Retina (tissue), 1 donor: Measurements from ENCODE around the gene UTF1.

Experiments used
- DNase-seq: peaks from one replicate; pipeline ENCODE4 v3.0.0-alpha.2; 2016

The UTF1 gene

GRCh38 chr10:133196936-133197758 is 32.9 kb upstream of the UTF1 start:
- DNase-seq = no peak

- no peak for DNase-seq
Measured at GRCh38 chr10:133197786-133198185, 32.2 kb upstream of the UTF1 start.

GRCh38 chr10:133198206-133198605 is 31.8 kb upstream of the UTF1 start:
- no peak for DNase-seq

GRCh38 chr10:133198621-133199487 is 31.2 kb upstream of the UTF1 start:
- no peak for DNase-seq

- DNase-seq = no peak
Measured at GRCh38 chr10:133199488-133199885, 30.5 kb upstream of the UTF1 start.

- DNase-seq = no peak
Measured at GRCh38 chr10:133199992-133200611, 29.9 kb upstream of the UTF1 start.

GRCh38 chr10:133200621-133201031 is 29.4 kb upstream of the UTF1 start:
- no peak for DNase-seq

- no peak for DNase-seq
Measured at GRCh38 chr10:133201151-133201947, 28.7 kb upstream of the UTF1 start.

GRCh38 chr10:133201948-133202725 is 27.9 kb upstream of the UTF1 start:
- no peak for DNase-seq

GRCh38 chr10:133202778-133203651 is 27.0 kb upstream of the UTF1 start:
- no peak for DNase-seq

GRCh38 chr10:133203652-133204195 is 26.3 kb upstream of the UTF1 start:
- DNase-seq = no peak

GRCh38 chr10:133204226-133205015 is 25.6 kb upstream of the UTF1 start:
- no peak for DNase-seq

- DNase-seq = no peak
Measured at GRCh38 chr10:133205146-133205545, 24.9 kb upstream of the UTF1 start.

- no peak for DNase-seq
Measured at GRCh38 chr10:133206356-133207040, 23.5 kb upstream of the UTF1 start.

GRCh38 chr10:133207041-133207600 is 22.9 kb upstream of the UTF1 start:
- no peak for DNase-seq

- DNase-seq = no peak
Measured at GRCh38 chr10:133207627-133208026, 22.4 kb upstream of the UTF1 start.

- DNase-seq = no peak
Measured at GRCh38 chr10:133208466-133208865, 21.6 kb upstream of the UTF1 start.

GRCh38 chr10:133209117-133209516 is 20.9 kb upstream of the UTF1 start:
- DNase-seq = no peak

GRCh38 chr10:133209641-133210040 is 20.4 kb upstream of the UTF1 start:
- DNase-seq = no peak
